ENCODE results near the gene ARMC9. TPM values are rescaled to one million over a fixed set of nuclear protein-coding genes. Genes with fewer than 3 reads are reported as not detected.
A peak's percentile ranks its signal among the peaks of the same experiment; 100 is the strongest.

The ARMC9 gene
- total RNA-seq, 6 donors from 2014 or later, result 26.7 to 145 (median 61.0) TPM

DNA sequence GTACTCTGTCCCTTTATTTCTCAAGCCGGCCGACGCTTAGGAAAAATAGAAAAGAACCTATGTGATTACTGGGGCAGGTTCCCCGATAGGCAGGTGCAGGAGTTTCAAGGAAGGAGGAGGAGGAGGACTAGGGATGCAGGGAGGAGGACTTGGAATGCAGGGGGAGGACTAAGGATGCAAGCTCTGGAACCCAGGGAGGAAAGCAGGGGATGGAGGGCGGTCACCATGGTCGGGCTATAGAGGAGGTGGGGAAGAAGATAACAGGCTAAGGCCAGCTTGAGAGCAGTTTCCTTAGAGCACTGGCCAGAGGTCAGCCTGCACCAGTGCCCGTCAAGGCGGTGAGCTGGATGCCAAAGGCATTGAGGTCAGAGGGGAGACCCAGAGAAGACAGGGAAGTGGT lies 178.4 kb downstream of the ARMC9 start:
- peak in 1 of 2 donors; percentile 14 for ATAC-seq (ENCODE audit: low FRiP score in 2 of 2)
- no peaks in the 10 kb centered on the region for H3K36me3 ChIP-seq
- H3K27me3 ChIP-seq, result no peaks in the 10 kb centered on the region
- H3K9me3 ChIP-seq, result no peaks in the 10 kb centered on the region
- H3K4me3 ChIP-seq, result no peak overlapping the region
- no peak overlapping the region for H3K27ac ChIP-seq
- DNase-seq, result no peak
- TF ChIP-seq POLR2AphosphoS5 (IDR thresholded peaks at IDR 0.05), result no peak
- TF ChIP-seq POLR2A (IDR thresholded peaks at IDR 0.05), result no peak
- TF ChIP-seq EP300 (IDR thresholded peaks at IDR 0.05), result no peak
- TF ChIP-seq, protein P1, sequence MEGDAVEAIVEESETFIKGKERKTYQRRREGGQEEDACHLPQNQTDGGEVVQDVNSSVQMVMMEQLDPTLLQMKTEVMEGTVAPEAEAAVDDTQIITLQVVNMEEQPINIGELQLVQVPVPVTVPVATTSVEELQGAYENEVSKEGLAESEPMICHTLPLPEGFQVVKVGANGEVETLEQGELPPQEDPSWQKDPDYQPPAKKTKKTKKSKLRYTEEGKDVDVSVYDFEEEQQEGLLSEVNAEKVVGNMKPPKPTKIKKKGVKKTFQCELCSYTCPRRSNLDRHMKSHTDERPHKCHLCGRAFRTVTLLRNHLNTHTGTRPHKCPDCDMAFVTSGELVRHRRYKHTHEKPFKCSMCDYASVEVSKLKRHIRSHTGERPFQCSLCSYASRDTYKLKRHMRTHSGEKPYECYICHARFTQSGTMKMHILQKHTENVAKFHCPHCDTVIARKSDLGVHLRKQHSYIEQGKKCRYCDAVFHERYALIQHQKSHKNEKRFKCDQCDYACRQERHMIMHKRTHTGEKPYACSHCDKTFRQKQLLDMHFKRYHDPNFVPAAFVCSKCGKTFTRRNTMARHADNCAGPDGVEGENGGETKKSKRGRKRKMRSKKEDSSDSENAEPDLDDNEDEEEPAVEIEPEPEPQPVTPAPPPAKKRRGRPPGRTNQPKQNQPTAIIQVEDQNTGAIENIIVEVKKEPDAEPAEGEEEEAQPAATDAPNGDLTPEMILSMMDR (IDR thresholded peaks at IDR 0.05), result no peak
- H3K4me1 ChIP-seq, result no peaks in the 10 kb centered on the region
- 72 to 76% methylated on average over 8 of the region's 8 CpGs for WGBS, 2 donors

DNA sequence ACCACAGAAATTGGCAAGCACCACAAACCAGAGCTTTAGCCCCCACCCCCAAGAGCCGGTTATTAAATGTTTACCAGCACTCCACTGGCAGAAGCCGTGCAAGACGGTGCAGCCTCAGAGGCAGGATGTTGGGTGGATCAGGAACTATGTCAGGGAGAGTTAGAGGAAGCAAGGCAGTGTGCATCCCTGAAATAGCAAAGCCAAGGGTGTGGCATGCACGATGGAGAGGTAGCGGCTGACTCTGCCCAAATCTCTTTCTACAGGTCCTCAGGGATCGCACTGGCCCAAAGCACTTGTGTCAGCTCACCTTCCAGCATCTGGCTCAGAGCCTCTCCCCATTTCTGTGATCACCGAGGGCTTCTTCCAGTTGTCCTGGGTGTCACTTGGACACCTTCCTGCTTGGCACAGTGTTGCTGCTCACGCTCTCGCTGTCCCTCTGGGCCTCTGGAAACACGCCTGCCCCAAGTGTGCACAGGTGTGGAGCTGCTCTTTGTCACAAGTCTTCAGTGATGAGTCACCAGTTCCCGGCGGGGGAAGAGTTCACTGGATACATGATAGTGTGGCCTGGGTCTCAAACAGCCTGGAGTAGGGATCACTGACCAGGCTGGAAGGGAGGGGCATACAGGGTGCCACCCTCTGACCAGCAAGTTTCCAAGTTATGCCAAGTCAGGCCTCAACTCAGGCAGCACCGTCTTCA lies 179.7 kb downstream of the ARMC9 start:
- Histone ChIP-seq H3K27ac (no peak overlapping the region), H3K27me3 (no peaks in the 10 kb centered on the region), H3K4me3 (no peak overlapping the region), H3K36me3 (no peaks in the 10 kb centered on the region), H3K9me3 (no peaks in the 10 kb centered on the region), H3K4me1 (no peaks in the 10 kb centered on the region)
- WGBS, 2 donors, result 55 to 67% methylated on average over 4 to 13 of the region's 13 CpGs
- TF ChIP-seq, protein P1 (IDR thresholded peaks at IDR 0.05), result no peak
- TF ChIP-seq POLR2A (IDR thresholded peaks at IDR 0.05), result no peak
- no peak for TF ChIP-seq POLR2AphosphoS5 (IDR thresholded peaks at IDR 0.05)
- no peak for TF ChIP-seq EP300 (IDR thresholded peaks at IDR 0.05)
- DNase-seq (no peak), ATAC-seq (ENCODE audit: low FRiP score in 2 of 2) (no peak)

DNA sequence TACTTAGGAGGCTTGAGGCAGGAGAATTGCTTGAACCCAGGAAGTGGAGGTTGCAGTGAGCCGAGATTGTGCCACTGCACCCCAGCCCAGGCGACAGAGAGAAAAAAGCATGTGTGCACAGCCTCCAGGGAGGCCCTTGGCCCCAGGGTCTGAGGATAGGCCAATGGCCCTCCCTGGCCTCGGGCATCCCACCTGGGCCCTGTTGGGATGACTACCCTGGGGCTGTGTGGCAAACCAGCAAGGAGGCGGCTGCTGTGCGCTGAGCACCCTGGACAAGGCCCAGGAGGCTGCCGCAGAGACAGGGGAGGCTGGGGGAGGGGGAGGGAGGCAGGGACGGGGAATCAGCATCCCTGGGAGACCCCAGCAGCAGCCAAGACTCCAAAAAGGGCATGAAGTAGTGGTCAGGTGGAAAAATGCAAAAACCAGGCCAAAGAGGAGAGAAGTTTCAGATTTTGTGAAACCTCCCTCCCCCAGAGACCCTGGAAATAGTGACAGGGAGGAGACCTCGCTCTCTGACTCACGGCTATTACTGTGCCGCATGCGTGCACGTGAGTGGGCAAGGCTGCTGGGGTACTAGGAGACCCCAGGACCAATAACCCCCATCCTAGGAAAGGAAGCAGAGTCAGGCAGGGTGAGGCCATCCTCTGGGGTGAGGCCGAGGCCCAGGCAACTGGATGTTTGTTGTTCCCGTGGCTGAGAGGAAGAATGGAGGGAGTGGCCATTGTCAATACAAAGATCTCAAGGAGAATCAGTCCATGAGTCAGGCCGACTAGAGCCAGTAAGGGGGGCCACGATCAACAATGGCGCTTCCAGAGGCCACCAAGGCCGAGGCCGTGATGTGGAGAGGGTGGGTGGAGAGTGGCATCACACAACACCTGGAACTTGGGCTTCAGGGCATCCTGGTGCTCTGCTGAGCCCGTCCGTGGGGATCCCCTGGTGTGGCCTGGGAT lies 181.1 kb downstream of the ARMC9 start:
- no peak for DNase-seq
- Histone ChIP-seq H3K27ac (peak overlapping the region in 1 of 4 donors; percentile 7), H3K4me1 (no peaks in the 10 kb centered on the region), H3K9me3 (peaks cover 0 to 3% (median 1%) of the 10 kb centered on the region in 4 donors), H3K4me3 (no peak overlapping the region), H3K36me3 (no peaks in the 10 kb centered on the region), H3K27me3 (no peaks in the 10 kb centered on the region)
- TF ChIP-seq POLR2A (IDR thresholded peaks at IDR 0.05) (no peak), POLR2AphosphoS5 (IDR thresholded peaks at IDR 0.05) (no peak), EP300 (IDR thresholded peaks at IDR 0.05) (no peak)
- TF ChIP-seq, protein P1 (IDR thresholded peaks at IDR 0.05), result no peak
- no peak for ATAC-seq (ENCODE audit: low FRiP score in 2 of 2)
- WGBS, 2 donors, result 78 to 80% methylated on average over 15 to 20 of the region's 21 CpGs

DNA sequence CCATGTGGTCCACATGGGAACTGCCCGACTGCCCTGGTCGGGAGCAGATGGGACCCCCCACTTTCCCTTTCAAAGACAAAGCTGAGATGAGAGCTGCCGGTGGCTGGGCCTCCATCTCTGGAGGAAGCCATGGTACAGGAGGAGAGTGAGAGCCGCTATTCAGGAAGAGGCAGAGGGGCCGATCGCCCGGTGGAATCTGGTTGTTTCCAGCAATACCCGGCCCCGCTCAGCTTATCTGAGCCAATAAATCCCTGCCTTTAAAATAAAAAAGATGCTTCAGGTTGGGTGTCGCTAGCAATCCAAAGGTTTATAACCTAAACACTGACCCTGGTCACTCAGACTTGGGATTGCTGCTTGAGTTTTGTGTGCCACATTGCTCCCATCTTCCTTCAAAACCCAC lies 181.9 kb downstream of the ARMC9 start:
- H3K27me3 ChIP-seq, result no peaks in the 10 kb centered on the region
- ATAC-seq (ENCODE audit: low FRiP score in 2 of 2), result no peak
- no peaks in the 10 kb centered on the region for H3K4me1 ChIP-seq
- no peak overlapping the region for H3K27ac ChIP-seq
- H3K9me3 ChIP-seq, result peaks cover 0 to 8% (median 4%) of the 10 kb centered on the region in 4 donors
- H3K36me3 ChIP-seq, result no peaks in the 10 kb centered on the region
- no peak for TF ChIP-seq POLR2AphosphoS5 (IDR thresholded peaks at IDR 0.05)
- no peak for TF ChIP-seq EP300 (IDR thresholded peaks at IDR 0.05)
- TF ChIP-seq, protein P1 (IDR thresholded peaks at IDR 0.05), result no peak
- TF ChIP-seq POLR2A (IDR thresholded peaks at IDR 0.05), result no peak
- H3K4me3 ChIP-seq, result no peak overlapping the region
- DNase-seq, result no peak
- 97 to 100% methylated on average over 7 to 10 of the region's 10 CpGs for WGBS, 2 donors

Data from upper lobe of left lung (tissue), 6 donors.